Suprapubic skin (tissue), 4 donors: ENCODE results near the gene SLC25A22. TPM values are rescaled to one million over a fixed set of nuclear protein-coding genes. Genes with fewer than 3 reads are reported as not detected.

ENCODE experiments used
- DNase-seq, 2 donors: peaks; one replicate each; pipeline ENCODE4 v3.0.0-alpha.2; 2019; ENCODE audit warnings: low spot score in 2 of 2
- H3K27ac ChIP-seq: fragments of 200-600 bp; sonication (generic); one replicate; pipeline ENCODE4 v1.5.1; 2019
- H3K27me3 ChIP-seq: fragments of 200-600 bp; sonication (generic); one replicate; pipeline ENCODE4 v1.5.1; 2019
- H3K36me3 ChIP-seq: fragments of 200-600 bp; sonication (generic); one replicate; pipeline ENCODE4 v1.5.1; 2019
- H3K4me1 ChIP-seq: fragments of 200-600 bp; sonication (generic); one replicate; pipeline ENCODE4 v1.5.1; 2019
- H3K4me3 ChIP-seq: fragments of 200-600 bp; sonication (generic); one replicate; pipeline ENCODE4 v1.5.1; 2019; ENCODE audit warnings: mild to moderate bottlenecking
- H3K9me3 ChIP-seq: fragments of 200-600 bp; sonication (generic); one replicate; pipeline ENCODE4 v1.5.1; 2019
- EP300 ChIP-seq: sonication (generic); formaldehyde crosslinking; IDR thresholded peaks from one replicate; pipeline ENCODE4 v1.6.1; 2017; ENCODE audit warnings: antibody characterized with exemption
- POLR2A ChIP-seq, 2 donors: fragments of 450-650 bp; IDR thresholded peaks; one replicate each; pipeline ENCODE4 v1.6.1; 2017; ENCODE audit warnings: antibody characterized with exemption in 2 of 2, mild to moderate bottlenecking in 2 of 2, moderate library complexity in 2 of 2
- POLR2AphosphoS5 ChIP-seq, 3 donors: sonication (generic); formaldehyde crosslinking; IDR thresholded peaks; one replicate each; pipeline ENCODE4 v1.6.1; 2017; ENCODE audit warnings: antibody characterized with exemption in 3 of 3
- WGBS: methylation state at CpG from one replicate; pipeline ENCODE4 v1.1.5; 2018; 5-methylcytosine and 5-hydroxymethylcytosine counted together
- total RNA-seq, 4 donors: library from RNA; depleted of rRNA; stranded (reverse); fragments of >200 nt; gene quantifications; one replicate each; pipeline ENCODE4 v1.1.0, GENCODE V29; 2016
- TF ChIP-seq, protein P1 (sequence below), 2 donors: fragments of 200-600 bp in 1 of 2; fragments of 450-650 bp in 1 of 2; sonication (generic) in 1 of 2; IDR thresholded peaks; one replicate each; pipeline ENCODE4 v1.5.1; 2016 to 2019; ENCODE audit warnings: antibody characterized with exemption in 2 of 2, mild to moderate bottlenecking in 1 of 2, moderate library complexity in 1 of 2

SLC25A22 gene
- total RNA-seq, 4 donors from 2014 or later, result 11.2 to 14.7 (median 13.7) TPM

DNA sequence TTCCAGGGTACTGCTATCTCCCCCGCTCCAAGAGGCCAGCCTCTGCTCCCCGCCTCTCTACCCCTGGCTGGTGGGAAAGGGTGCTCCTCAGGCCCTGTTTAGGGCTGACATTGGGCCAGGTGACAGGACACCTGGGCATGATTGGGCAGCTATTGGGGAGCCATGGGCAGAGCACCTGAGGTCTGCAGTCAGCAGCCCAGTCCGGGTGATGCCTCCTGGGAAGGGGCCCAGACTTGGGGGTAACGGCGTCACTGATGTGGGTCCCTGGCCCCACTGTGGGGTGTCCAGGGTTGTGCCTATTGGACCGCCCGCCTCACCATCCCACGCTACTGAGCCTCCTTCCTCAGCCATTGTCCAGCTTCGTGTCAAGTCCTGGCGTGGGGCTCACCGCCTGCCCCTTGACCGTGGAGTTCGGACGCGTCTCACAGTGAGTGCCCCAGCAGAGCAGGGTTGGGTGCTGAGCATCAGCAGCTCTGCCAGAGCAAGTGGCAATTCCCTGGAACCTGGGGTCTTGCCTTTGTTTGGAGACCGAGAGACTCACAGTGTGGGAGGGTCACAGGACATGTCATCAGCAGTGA lies 18.0 kb downstream of the SLC25A22 start:
- H3K36me3 ChIP-seq, result no peaks in the 10 kb centered on the region
- no peak overlapping the region for H3K27ac ChIP-seq
- no peak for TF ChIP-seq POLR2A (IDR thresholded peaks at IDR 0.05)
- TF ChIP-seq, protein P1, sequence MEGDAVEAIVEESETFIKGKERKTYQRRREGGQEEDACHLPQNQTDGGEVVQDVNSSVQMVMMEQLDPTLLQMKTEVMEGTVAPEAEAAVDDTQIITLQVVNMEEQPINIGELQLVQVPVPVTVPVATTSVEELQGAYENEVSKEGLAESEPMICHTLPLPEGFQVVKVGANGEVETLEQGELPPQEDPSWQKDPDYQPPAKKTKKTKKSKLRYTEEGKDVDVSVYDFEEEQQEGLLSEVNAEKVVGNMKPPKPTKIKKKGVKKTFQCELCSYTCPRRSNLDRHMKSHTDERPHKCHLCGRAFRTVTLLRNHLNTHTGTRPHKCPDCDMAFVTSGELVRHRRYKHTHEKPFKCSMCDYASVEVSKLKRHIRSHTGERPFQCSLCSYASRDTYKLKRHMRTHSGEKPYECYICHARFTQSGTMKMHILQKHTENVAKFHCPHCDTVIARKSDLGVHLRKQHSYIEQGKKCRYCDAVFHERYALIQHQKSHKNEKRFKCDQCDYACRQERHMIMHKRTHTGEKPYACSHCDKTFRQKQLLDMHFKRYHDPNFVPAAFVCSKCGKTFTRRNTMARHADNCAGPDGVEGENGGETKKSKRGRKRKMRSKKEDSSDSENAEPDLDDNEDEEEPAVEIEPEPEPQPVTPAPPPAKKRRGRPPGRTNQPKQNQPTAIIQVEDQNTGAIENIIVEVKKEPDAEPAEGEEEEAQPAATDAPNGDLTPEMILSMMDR (IDR thresholded peaks at IDR 0.05), result no peak
- TF ChIP-seq EP300, result no peak
- no peak for TF ChIP-seq POLR2AphosphoS5 (IDR thresholded peaks at IDR 0.05)
- no peak for DNase-seq
- peaks cover 49% of the 10 kb centered on the region for H3K4me1 ChIP-seq
- WGBS, result 100% methylated on average over 7 of the region's 16 CpGs
- no peaks in the 10 kb centered on the region for H3K9me3 ChIP-seq
- no peaks in the 10 kb centered on the region for H3K27me3 ChIP-seq
- H3K4me3 ChIP-seq, result no peak overlapping the region

DNA sequence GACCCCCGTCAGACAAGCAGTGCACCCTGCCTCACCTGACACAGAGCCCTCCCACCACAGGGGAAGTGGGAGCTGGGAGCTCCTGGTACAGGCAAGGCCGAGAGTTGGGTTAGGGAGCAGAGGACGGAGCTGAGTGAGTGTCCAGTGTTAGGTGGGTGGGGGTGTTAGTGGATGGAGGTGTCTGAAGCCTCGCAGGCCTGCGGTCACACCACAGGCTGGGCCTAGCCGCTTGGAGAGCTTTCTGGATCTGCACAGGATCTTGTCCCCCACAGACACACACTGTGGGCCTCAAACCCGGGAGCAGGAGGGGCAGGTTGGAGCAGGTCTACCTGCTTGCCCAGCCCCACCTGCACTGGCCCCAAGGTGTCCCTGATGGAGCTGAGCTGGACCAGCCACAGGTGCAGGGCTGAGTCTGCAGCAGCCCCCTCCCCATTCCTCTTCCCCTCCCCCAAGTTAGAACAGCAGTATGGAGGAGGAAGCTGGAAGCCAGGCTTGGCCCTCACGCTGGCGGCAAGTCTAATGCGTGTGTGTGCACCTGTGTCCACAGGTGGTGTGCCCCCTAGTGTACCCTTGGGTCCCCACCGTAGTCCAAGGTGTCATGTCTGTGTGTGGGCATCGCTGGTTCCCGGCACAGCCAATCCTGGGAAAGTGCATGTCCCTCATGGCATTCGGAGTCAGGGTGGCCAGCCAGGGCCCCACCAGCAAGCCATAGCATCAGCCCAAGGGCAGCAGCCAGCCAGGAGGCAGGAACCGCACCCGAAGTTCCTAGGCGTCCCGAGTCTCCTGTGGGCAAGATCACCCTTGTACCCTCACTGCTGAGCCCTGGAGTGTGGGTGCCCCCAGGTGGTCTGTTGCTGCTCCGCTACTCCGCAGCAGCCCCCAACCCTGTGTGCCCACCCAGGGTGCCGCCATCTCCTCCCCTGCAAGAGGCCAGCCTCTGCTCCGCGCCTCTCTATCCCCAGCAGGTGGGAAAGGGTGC lies 18.8 kb downstream of the SLC25A22 start:
- no peak overlapping the region for H3K4me3 ChIP-seq
- H3K27me3 ChIP-seq, result no peaks in the 10 kb centered on the region
- H3K4me1 ChIP-seq, result peaks cover 53% of the 10 kb centered on the region
- no peak for DNase-seq
- TF ChIP-seq, protein P1 (IDR thresholded peaks at IDR 0.05), result no peak
- TF ChIP-seq EP300 (no peak), POLR2A (IDR thresholded peaks at IDR 0.05) (no peak), POLR2AphosphoS5 (IDR thresholded peaks at IDR 0.05) (no peak)
- H3K27ac ChIP-seq, result no peak overlapping the region
- WGBS, result 100% methylated on average over 5 of the region's 23 CpGs
- H3K9me3 ChIP-seq, result no peaks in the 10 kb centered on the region
- H3K36me3 ChIP-seq, result peaks cover under 1% of the 10 kb centered on the region

DNA sequence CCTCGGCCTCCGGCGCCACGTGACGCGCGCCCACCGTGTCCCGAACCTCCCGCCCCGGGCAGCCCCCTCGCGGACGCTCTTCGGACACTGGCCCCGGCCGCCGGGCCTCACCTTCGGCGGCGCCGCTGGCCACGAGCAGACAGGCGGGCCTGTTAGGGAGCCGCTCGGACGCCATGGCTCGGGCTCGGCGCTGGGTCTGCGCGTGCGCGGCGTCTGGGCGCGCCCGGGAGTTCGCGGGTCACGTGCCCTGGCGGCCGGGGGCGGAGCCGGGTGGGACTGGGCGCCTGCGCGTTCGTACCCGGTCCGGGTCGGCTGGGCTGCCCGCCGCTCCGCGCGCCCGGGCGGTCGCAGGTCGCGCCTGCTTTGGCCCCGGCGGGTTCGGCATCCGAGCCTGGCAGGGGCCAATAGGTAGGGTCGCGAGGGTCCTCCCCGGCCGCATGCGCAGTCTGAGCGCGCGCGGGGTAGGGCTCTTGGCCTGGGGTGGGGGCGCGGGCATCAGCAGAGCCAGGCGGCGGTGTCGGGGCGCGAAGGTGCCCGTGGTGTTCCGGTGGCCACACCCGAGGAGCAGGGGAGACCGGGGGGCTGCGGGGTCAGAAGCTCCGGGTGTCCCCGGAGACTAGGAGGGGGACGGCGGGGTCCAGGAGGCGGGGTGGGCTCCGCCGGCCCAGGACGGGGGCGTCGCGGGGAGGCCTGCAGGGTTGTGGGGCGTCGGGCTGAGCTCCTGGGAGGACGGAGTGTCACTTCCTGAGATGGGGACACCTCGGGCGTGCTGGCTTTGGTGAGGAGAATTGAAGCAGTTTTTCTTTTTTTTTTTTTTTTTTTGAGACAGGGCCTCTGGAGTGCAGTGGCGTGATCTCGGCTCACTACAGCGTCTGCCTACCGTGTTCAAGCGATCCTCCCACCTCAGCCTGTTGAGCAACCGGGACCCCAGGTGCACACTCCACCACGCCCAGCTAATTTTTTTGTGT lies 20.5 kb downstream of the SLC25A22 start, which contains the start of gene GATD1:
TSS of gene GATD1 (minus strand) at position 200 of the 968 bp plus-strand sequence. CDS start at position 175, 25 bp downstream.
- H3K36me3 ChIP-seq, result peaks cover 17% of the 10 kb centered on the region
- H3K4me1 ChIP-seq, result peaks cover 40% of the 10 kb centered on the region
- H3K27ac ChIP-seq, result peak within 1 kb of the TSS; percentile 85
- no peaks in the 10 kb centered on the region for H3K27me3 ChIP-seq
- TF ChIP-seq POLR2A (IDR thresholded peaks at IDR 0.05), result peak in 1 of 2 donors; percentile 73
- TF ChIP-seq POLR2AphosphoS5 (IDR thresholded peaks at IDR 0.05), result no peak
- no peaks in the 10 kb centered on the region for H3K9me3 ChIP-seq
- peak within 1 kb of the TSS; percentile 97 for H3K4me3 ChIP-seq
- peak; percentile 93 to 95 for DNase-seq
- under 1% methylated on average over 21 of the region's 110 CpGs for WGBS

DNA sequence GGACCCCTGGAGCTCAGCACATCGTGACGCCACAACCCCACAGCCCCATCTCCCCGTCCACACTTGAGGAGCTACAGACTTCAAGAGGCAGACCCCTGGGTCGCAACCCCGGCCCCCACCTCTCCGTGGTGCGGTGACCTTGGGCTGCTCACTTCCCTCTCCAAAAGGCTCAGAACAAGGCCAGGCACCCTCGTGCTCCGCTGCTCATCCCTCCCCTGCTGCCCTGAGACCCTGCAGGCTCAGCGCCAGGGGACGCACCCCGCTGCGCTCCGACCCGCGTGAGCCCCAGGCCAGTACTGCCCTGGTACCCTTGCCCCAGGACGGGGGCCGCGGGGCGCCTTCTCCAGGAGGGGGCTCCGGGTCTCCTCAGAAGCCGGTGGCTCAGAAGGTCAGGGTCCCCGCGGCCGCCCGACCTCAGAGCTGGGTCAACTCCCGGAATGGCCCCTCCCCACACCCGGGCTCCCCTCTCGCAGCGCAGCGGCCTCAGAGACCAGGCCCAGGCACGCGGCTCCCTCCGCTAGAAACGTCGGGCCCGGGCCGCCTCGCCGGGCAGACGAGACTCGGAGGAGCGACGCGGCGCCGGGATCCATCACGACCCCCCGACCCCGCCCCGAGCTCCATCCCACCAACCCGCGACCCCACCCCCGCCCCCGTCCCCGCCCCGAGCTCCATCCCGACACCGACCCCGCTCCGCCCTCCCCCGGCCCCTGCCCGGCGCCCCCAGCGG lies 21.4 kb downstream of the SLC25A22 start:
- Histone ChIP-seq H3K4me1 (peaks cover 39% of the 10 kb centered on the region), H3K36me3 (peaks cover 25% of the 10 kb centered on the region), H3K27me3 (no peaks in the 10 kb centered on the region), H3K9me3 (no peaks in the 10 kb centered on the region), H3K27ac (peak overlapping the region; percentile 85), H3K4me3 (peak overlapping the region; percentile 97)
- TF ChIP-seq POLR2A (IDR thresholded peaks at IDR 0.05), result no peak
- no peak for TF ChIP-seq EP300
- TF ChIP-seq POLR2AphosphoS5 (IDR thresholded peaks at IDR 0.05), result no peak
- TF ChIP-seq, protein P1 (IDR thresholded peaks at IDR 0.05), result no peak
- WGBS, result no CpG with 5 or more reads among the region's 65 CpGs
- peak in 1 of 2 donors; percentile 74 for DNase-seq

- Histone ChIP-seq H3K4me3 (peak overlapping the region; percentile 97), H3K9me3 (no peaks in the 10 kb centered on the region), H3K4me1 (peaks cover 39% of the 10 kb centered on the region), H3K36me3 (peaks cover 30% of the 10 kb centered on the region), H3K27ac (no peak overlapping the region), H3K27me3 (no peaks in the 10 kb centered on the region)
- WGBS, result 36% methylated on average over 9 of the region's 11 CpGs
- TF ChIP-seq, protein P1 (IDR thresholded peaks at IDR 0.05), result no peak
- TF ChIP-seq POLR2AphosphoS5 (IDR thresholded peaks at IDR 0.05) (no peak), EP300 (no peak), POLR2A (IDR thresholded peaks at IDR 0.05) (no peak)
- no peak for DNase-seq
These were observed 21.9 kb downstream of the SLC25A22 start for GRCh38 chr11:776263-776560.
